Measurements from ENCODE around the gene XPO5. TPM values are rescaled to one million over a fixed set of nuclear protein-coding genes. Genes with fewer than 3 reads are reported as not detected.
A peak's percentile ranks its signal among the peaks of the same experiment; 100 is the strongest.

XPO5 gene
- total and polyA plus RNA-seq, 5 donors from 2014 or later: 5.5 to 56.8 (median 9.0) TPM

DNA sequence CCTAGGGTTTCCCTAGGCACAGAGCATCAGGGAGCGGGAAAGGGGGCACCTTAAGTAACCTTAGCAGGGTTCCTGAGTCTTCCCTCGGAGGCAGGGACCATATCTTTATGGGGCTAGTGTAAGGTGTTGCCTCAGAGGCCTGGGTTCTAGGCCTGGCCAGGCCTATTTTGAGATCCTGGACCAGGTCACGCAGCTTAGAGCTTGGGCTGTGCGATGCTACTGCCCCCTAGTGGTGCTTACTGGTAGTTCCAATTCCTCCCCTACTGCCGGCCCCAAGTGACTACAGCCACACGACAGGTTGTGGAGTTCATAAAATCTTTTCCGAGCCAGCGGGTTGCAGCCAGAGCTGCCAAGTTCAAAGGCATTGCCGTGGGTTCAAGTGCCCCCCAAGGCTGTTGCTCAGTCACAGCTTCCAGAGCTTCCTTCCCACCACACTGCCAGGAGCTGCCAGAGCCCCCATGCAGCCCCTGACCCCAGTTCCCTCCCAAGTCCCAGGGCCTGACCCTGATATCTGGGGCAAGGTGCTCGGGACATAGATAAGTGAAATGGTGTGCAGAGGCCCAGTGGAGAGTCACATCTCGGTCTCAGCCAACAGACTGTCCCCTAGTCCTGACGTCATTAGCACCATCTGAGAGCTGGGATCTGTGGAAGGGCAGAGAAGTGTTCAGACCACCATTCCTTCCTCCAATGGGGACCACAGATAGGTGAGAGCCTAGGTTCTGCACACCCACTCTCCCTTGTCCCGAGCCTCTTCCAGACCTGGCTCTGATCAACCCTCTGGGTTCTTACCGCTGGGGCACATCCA, 69.0 kb downstream of the XPO5 start:
- H3K27ac ChIP-seq (ENCODE audit: insufficient read depth, low read length, poor library complexity, severe bottlenecking): no peak overlapping the region
- no peak overlapping the region for H3K4me3 ChIP-seq (ENCODE audit: low read depth, low read length)
- peaks cover 18% of the 10 kb centered on the region for H3K36me3 Mint-ChIP-seq
- peaks cover 38% of the 10 kb centered on the region for H3K36me3 ChIP-seq (ENCODE audit: control insufficient read depth, insufficient read depth, low read length)
- H3K4me1 Mint-ChIP-seq: peaks cover 5 to 29% (median 12%) of the 10 kb centered on the region in 4 donors
- H3K4me1 ChIP-seq (ENCODE audit: control insufficient read depth, insufficient read depth, low read length, poor library complexity, severe bottlenecking): peaks cover 20% of the 10 kb centered on the region
- H3K9me3 ChIP-seq (ENCODE audit: control insufficient read depth in 2 of 2, low read length in 2 of 2): no peaks in the 10 kb centered on the region
- ATAC-seq (ENCODE audit: low read depth in 2 of 2) (peak; percentile 70 to 74), DNase-seq (peak; percentile 63 to 87 (median 79))
- peak overlapping the region in 2 of 3 donors; percentile 11 to 23 for H3K27ac Mint-ChIP-seq
- peaks cover 20% of the 10 kb centered on the region for H3K27me3 Mint-ChIP-seq
- H3K9me3 Mint-ChIP-seq: no peaks in the 10 kb centered on the region
- H3K4me3 Mint-ChIP-seq: peak overlapping the region in 2 of 4 donors; percentile 64 to 68
- H3K27me3 ChIP-seq (ENCODE audit: control insufficient read depth, insufficient read depth, low read length): no peaks in the 10 kb centered on the region

DNA sequence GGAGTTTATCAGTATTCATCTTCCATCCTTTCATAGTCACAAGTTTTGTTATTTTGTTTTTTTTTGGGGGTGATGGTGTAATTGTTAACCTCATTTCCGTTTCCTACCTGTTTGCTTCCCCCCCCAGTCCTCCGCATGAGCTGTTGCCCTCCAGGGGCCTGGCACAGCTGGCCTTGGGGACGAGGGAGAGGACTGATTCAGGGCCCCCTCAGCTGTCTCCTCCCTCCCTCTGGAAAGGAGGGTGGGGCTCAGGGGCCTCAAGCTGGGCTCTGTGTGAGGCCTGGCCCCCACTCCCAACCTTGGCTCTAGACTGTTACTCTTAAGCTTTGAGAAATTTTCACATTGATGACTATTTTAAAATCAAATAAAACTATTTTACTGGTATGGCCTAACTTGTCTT, 69.7 kb downstream of the XPO5 start:
- Mint-ChIP-seq H3K27ac (peak overlapping the region; percentile 11 to 26 (median 23)), H3K36me3 (peaks cover 14% of the 10 kb centered on the region), H3K4me3 (peak overlapping the region in 1 of 4 donors; percentile 65), H3K4me1 (peaks cover 0 to 24% (median 10%) of the 10 kb centered on the region in 4 donors), H3K27me3 (peaks cover 20% of the 10 kb centered on the region), H3K9me3 (no peaks in the 10 kb centered on the region)
- ATAC-seq (ENCODE audit: low read depth in 2 of 2): no peak
- H3K9me3 ChIP-seq (ENCODE audit: control insufficient read depth in 2 of 2, low read length in 2 of 2): no peaks in the 10 kb centered on the region
- DNase-seq: no peak
- H3K4me3 ChIP-seq (ENCODE audit: low read depth, low read length): no peak overlapping the region
- no peak overlapping the region for H3K27ac ChIP-seq (ENCODE audit: insufficient read depth, low read length, poor library complexity, severe bottlenecking)
- H3K27me3 ChIP-seq (ENCODE audit: control insufficient read depth, insufficient read depth, low read length): no peaks in the 10 kb centered on the region
- peaks cover 34% of the 10 kb centered on the region for H3K36me3 ChIP-seq (ENCODE audit: control insufficient read depth, insufficient read depth, low read length)
- H3K4me1 ChIP-seq (ENCODE audit: control insufficient read depth, insufficient read depth, low read length, poor library complexity, severe bottlenecking): peaks cover 20% of the 10 kb centered on the region

DNA sequence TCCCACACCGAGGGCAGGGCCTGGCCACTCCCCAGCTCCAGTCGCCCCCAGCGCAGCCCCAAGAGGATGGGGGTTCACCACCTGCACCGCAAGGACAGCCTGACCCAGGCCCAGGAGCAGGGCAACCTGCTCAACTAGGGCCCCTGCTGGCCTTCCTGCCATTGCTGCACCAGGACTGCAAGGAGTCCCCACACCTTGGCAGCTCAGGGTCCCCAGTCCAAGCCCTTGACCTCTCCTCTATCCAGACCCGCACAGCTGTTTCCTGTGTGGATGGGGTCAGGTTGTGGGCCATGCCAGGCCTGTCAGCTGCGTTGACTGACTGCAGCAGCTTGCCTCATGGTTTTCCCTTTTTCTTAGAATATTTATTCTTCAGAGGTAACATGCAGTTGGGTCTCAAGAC, 70.1 kb downstream of the XPO5 start:
- Histone ChIP-seq H3K27me3 (ENCODE audit: control insufficient read depth, insufficient read depth, low read length) (no peaks in the 10 kb centered on the region), H3K9me3 (ENCODE audit: control insufficient read depth in 2 of 2, low read length in 2 of 2) (no peaks in the 10 kb centered on the region), H3K4me3 (ENCODE audit: low read depth, low read length) (no peak overlapping the region), H3K27ac (ENCODE audit: insufficient read depth, low read length, poor library complexity, severe bottlenecking) (no peak overlapping the region), H3K36me3 (ENCODE audit: control insufficient read depth, insufficient read depth, low read length) (peaks cover 37% of the 10 kb centered on the region), H3K4me1 (ENCODE audit: control insufficient read depth, insufficient read depth, low read length, poor library complexity, severe bottlenecking) (peaks cover 17% of the 10 kb centered on the region)
- peaks cover 20% of the 10 kb centered on the region for H3K27me3 Mint-ChIP-seq
- H3K4me3 Mint-ChIP-seq: no peak overlapping the region
- H3K27ac Mint-ChIP-seq: peak overlapping the region in 1 of 3 donors; percentile 26
- H3K9me3 Mint-ChIP-seq: no peaks in the 10 kb centered on the region
- DNase-seq: no peak
- peaks cover 0 to 21% (median 10%) of the 10 kb centered on the region in 4 donors for H3K4me1 Mint-ChIP-seq
- peaks cover 13% of the 10 kb centered on the region for H3K36me3 Mint-ChIP-seq
- ATAC-seq (ENCODE audit: low read depth in 2 of 2): no peak

DNA sequence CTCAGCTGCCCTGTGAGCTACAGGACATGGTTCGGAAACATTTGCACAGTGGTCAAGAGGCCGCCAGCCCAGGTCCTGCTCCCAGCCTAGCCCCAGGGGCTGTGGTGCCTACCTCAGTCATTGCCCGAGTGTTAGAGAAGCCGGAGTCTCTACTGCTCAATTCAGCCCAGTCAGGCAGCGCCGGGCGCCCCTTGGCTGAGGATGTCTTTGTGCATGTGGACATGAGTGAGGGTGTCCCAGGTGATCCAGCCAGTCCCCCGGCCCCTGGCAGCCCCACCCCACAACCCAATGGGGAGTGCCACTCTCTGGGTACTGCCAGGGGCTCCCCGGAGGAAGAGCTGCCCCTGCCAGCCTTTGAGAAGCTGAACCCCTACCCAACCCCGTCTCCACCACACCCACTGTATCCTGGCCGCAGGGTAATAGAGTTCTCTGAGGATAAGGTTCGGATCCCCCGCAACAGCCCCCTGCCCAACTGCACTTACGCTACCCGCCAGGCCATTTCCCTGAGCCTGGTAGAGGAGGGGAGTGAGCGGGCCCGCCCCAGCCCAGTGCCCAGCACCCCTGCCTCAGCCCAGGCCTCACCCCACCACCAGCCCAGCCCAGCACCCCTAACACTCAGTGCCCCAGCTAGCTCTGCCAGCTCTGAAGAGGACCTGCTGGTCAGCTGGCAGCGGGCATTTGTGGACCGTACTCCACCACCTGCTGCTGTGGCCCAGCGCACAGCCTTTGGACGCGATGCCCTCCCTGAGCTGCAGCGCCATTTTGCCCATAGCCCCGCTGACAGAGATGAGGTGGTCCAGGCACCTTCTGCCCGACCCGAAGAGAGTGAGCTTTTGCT, 70.9 kb downstream of the XPO5 start:
- Histone ChIP-seq H3K27me3 (ENCODE audit: control insufficient read depth, insufficient read depth, low read length) (no peaks in the 10 kb centered on the region), H3K9me3 (ENCODE audit: control insufficient read depth in 2 of 2, low read length in 2 of 2) (no peaks in the 10 kb centered on the region), H3K4me1 (ENCODE audit: control insufficient read depth, insufficient read depth, low read length, poor library complexity, severe bottlenecking) (peaks cover 11% of the 10 kb centered on the region), H3K27ac (ENCODE audit: insufficient read depth, low read length, poor library complexity, severe bottlenecking) (no peak overlapping the region), H3K4me3 (ENCODE audit: low read depth, low read length) (no peak overlapping the region), H3K36me3 (ENCODE audit: control insufficient read depth, insufficient read depth, low read length) (peaks cover 44% of the 10 kb centered on the region)
- no peak for ATAC-seq (ENCODE audit: low read depth in 2 of 2)
- Mint-ChIP-seq H3K36me3 (peaks cover 13% of the 10 kb centered on the region), H3K4me3 (peak overlapping the region in 1 of 4 donors; percentile 43), H3K9me3 (no peaks in the 10 kb centered on the region), H3K27ac (no peak overlapping the region), H3K27me3 (peaks cover 20% of the 10 kb centered on the region), H3K4me1 (peaks cover 0 to 20% (median 10%) of the 10 kb centered on the region in 4 donors)
- DNase-seq: no peak

DNA sequence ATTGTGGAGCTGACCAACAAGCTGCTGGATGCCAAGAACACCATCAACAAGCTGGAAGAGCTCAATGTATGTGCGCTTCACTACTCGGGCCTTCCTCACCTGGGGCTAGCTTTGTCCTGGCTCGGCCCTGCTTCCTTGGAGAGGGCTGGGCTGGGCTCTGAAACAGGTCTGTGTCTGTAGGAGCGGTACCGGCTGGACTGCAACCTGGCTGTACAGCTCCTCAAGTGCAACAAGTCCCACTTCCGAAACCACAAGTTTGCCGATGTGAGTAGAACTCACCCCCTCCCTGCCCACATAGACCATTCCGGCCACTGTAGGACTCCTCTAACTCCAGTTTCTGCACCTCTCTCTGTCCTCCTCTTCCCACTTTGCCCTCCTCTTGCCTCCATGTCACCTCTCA, 72.4 kb downstream of the XPO5 start:
- Mint-ChIP-seq H3K4me3 (no peak overlapping the region), H3K36me3 (peaks cover 17% of the 10 kb centered on the region), H3K27ac (peak overlapping the region in 1 of 3 donors; percentile 78), H3K4me1 (peaks cover 0 to 13% (median 6%) of the 10 kb centered on the region in 4 donors), H3K9me3 (no peaks in the 10 kb centered on the region), H3K27me3 (peaks cover 11% of the 10 kb centered on the region)
- ATAC-seq (ENCODE audit: low read depth in 2 of 2) (no peak), DNase-seq (no peak)
- no peak overlapping the region for H3K4me3 ChIP-seq (ENCODE audit: low read depth, low read length)
- no peak overlapping the region for H3K27ac ChIP-seq (ENCODE audit: insufficient read depth, low read length, poor library complexity, severe bottlenecking)
- peaks cover 60% of the 10 kb centered on the region for H3K36me3 ChIP-seq (ENCODE audit: control insufficient read depth, insufficient read depth, low read length)
- no peaks in the 10 kb centered on the region for H3K27me3 ChIP-seq (ENCODE audit: control insufficient read depth, insufficient read depth, low read length)
- H3K4me1 ChIP-seq (ENCODE audit: control insufficient read depth, insufficient read depth, low read length, poor library complexity, severe bottlenecking): no peaks in the 10 kb centered on the region
- no peaks in the 10 kb centered on the region for H3K9me3 ChIP-seq (ENCODE audit: control insufficient read depth in 2 of 2, low read length in 2 of 2)

DNA sequence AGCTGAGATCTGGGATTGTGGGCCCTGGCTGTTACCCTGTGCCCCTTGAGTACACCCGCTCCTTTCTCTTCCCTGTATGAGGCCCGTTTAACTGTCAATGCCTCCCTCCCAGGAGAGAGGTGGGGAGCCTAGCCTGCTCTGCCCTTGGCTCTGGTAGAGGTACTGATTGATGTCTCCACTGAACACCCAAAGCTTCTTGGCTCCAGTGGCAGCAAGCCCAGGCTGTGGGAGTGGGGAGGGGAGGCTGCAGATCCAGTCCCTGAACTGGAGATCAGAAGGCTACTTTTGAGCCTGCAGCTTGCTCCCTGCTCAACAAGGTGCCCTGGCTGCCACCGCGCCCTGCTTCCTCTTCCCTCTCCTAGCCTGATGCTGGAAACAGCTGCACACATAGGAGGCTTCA, 73.2 kb downstream of the XPO5 start:
- Mint-ChIP-seq H3K4me3 (no peak overlapping the region), H3K9me3 (no peaks in the 10 kb centered on the region), H3K4me1 (peaks cover 0 to 11% (median 4%) of the 10 kb centered on the region in 4 donors), H3K36me3 (peaks cover 19% of the 10 kb centered on the region), H3K27ac (no peak overlapping the region), H3K27me3 (peaks cover 3% of the 10 kb centered on the region)
- H3K9me3 ChIP-seq (ENCODE audit: control insufficient read depth in 2 of 2, low read length in 2 of 2): no peaks in the 10 kb centered on the region
- H3K27me3 ChIP-seq (ENCODE audit: control insufficient read depth, insufficient read depth, low read length): no peaks in the 10 kb centered on the region
- no peaks in the 10 kb centered on the region for H3K4me1 ChIP-seq (ENCODE audit: control insufficient read depth, insufficient read depth, low read length, poor library complexity, severe bottlenecking)
- H3K4me3 ChIP-seq (ENCODE audit: low read depth, low read length): no peak overlapping the region
- peaks cover 61% of the 10 kb centered on the region for H3K36me3 ChIP-seq (ENCODE audit: control insufficient read depth, insufficient read depth, low read length)
- no peak for ATAC-seq (ENCODE audit: low read depth in 2 of 2)
- H3K27ac ChIP-seq (ENCODE audit: insufficient read depth, low read length, poor library complexity, severe bottlenecking): no peak overlapping the region
- no peak for DNase-seq

DNA sequence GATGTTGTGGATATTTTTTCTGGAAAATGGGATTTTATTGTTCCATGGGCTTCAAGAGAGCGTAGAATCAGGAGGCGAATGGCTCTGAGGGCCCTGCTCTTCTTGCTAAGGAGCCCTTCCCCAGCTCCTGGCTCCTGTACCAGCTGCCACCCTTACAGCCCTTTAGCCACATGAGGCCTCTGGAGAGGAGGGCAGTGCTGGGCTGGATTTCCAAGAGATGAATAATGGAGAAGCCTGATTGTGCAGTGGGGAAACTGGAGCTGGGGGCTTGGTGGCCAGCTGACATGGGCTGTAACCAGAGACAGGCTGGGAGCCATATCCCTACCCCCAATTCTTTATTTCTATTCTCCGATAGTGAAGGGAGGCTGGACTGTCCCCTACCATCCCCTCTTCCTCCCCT, 74.9 kb downstream of the XPO5 start:
- H3K4me1 Mint-ChIP-seq: peaks cover 0 to 5% (median 1%) of the 10 kb centered on the region in 4 donors
- no peaks in the 10 kb centered on the region for H3K9me3 ChIP-seq (ENCODE audit: control insufficient read depth in 2 of 2, low read length in 2 of 2)
- H3K27me3 Mint-ChIP-seq: no peaks in the 10 kb centered on the region
- peaks cover 61% of the 10 kb centered on the region for H3K36me3 ChIP-seq (ENCODE audit: control insufficient read depth, insufficient read depth, low read length)
- H3K9me3 Mint-ChIP-seq: no peaks in the 10 kb centered on the region
- no peaks in the 10 kb centered on the region for H3K27me3 ChIP-seq (ENCODE audit: control insufficient read depth, insufficient read depth, low read length)
- ATAC-seq (ENCODE audit: low read depth in 2 of 2) (no peak), DNase-seq (no peak)
- H3K4me1 ChIP-seq (ENCODE audit: control insufficient read depth, insufficient read depth, low read length, poor library complexity, severe bottlenecking): peaks cover 2% of the 10 kb centered on the region
- H3K27ac Mint-ChIP-seq: peak overlapping the region in 1 of 3 donors; percentile 71
- H3K27ac ChIP-seq (ENCODE audit: insufficient read depth, low read length, poor library complexity, severe bottlenecking): no peak overlapping the region
- H3K4me3 Mint-ChIP-seq: no peak overlapping the region
- H3K36me3 Mint-ChIP-seq: peaks cover 19% of the 10 kb centered on the region
- H3K4me3 ChIP-seq (ENCODE audit: low read depth, low read length): no peak overlapping the region

Measured in CD4-positive, CD25-positive, alpha-beta regulatory T cell (primary cell).